GM19372 (cell line): ENCODE results near the gene PCED1A.
"Not testable (repeated sequence)": the region's sequence is repeated elsewhere in the genome, so short reads cannot be mapped to it uniquely, and the experiment has no call there.

Source experiments
- ATAC-seq: cut with Tn5 transposase; IDR thresholded peaks from one replicate; pipeline ENCODE4 v1.9.1; 2021; ENCODE audit warnings: mild to moderate bottlenecking, low read depth, moderate library complexity; ENCODE audit not compliant: unreplicated experiment

Gene PCED1A

DNA sequence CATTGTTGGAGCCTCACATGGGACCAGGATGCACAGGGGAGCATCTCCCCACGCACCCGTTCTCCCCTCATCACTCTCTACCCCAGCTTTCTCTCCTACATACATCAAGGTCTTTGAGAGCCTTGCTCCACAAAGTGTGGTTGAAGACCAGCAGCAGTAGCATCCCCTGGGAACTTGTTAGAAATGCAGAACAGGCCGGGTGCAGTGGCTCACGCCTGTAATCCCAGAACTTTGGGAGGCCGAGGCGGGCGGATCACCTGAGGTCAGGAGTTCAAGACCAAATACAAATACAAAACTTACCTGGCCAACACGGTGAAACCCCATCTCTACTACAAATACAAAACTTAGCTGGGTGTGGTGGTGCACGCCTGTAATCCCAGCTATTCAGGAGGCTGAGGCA is 32.5 kb downstream of the PCED1A start:
- not testable (repeated sequence) for ATAC-seq

GRCh38 chr20:2807019-2807418 is 33.4 kb downstream of the PCED1A start:
- ATAC-seq: no peak

- no peak for ATAC-seq
Measured at GRCh38 chr20:2806351-2806701, 34.1 kb downstream of the PCED1A start.

- ATAC-seq: no peak
Measured at GRCh38 chr20:2805689-2806350, 34.6 kb downstream of the PCED1A start.

DNA sequence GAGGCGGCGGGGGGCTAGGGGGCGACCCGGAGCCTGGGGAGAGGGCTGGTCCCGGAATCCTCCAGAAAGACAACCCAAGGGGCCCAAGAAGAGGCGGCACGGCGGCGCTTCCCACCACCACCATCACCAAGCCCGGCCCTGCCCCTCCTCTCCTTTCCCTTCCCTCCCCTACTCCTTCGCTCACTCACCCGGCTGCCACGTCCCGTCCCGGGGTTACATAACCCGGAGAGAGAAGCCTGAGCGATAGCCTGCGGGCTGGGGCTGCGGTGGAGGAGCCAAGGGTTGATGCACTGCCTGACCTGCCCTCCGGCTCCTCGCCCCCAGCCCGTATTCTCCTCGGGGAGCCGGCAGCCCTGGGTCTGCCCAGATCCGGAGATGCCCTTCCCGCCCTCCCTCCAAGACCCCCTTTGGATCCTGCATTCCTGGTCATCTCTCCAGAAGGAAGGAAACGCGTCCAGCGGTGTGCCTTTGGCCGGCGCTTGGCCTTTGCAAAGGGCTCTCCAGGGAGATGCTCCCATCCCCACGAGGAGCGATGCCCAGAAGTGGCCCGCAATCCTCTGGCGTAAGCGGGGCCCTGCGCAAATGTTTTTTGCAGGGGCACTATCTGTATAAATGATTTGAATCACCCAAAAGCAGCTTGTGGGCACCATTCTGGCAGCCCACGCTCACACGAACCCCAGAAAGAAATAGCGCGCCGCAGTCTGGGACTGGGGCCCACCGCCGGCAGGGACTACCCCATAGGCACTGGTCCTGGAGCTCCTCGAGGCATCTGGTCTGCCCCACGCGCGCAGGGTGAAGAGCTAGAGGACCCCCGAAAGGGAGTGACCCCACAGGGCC is 35.4 kb downstream of the PCED1A start:
- no peak for ATAC-seq

GRCh38 chr20:2804041-2804828 is 36.2 kb downstream of the PCED1A start:
- no peak for ATAC-seq

DNA sequence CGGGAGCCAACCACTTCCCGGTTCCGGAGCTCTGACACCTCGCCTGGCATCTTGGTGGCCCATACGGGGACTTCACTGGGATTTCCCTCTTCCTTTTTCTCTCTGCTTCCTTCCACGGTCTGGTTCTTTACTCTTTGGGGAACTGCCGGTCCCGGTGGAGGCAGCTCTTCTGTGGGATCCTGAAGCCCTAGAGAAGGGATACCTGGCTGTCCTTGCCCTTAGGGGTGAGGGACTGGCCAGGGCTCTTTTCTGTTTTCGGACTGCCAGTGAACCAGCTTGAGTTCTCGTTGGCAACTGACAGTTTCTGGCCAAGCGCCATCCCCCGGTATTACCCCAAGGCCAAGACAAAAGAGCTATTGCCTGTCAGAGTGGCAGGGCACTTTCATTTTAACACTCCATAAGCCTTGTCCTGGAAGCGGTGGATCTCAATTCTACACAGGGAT is 39.1 kb downstream of the PCED1A start:
- no peak for ATAC-seq

GRCh38 chr20:2800521-2801285 is 39.8 kb downstream of the PCED1A start, which contains the start of gene CPXM1:
TSS of gene CPXM1 (minus strand) at chr20:2800627. CDS start at chr20:2800572, 55 bp downstream.
- ATAC-seq: peak; percentile 60

GRCh38 chr20:2799688-2800520 is 40.6 kb downstream of the PCED1A start:
- ATAC-seq: peak; percentile 13

DNA sequence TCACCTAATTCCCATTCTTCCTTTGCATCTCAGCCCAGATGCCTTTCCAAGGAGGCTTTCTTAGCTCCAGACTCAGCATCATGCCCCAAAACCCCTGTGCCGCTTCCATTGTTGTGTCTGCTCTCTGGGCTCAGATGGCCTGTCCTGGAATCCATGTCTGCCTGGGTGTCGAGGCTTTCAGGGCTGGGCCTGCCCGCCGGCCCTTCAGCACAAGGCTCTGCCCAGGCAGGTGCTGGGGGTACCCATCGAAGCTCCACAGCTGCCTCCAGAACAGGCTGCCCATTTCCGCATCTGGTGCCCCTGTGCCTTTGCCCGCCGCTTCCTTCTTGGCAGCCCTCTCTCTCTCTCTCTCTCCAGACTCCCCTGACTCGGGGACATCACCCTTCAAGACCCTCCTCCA is 41.2 kb downstream of the PCED1A start:
- ATAC-seq: no peak

- no peak for ATAC-seq
Measured at GRCh38 chr20:2798814-2799213, 41.6 kb downstream of the PCED1A start.

- ATAC-seq: no peak
Measured at GRCh38 chr20:2798095-2798805, 42.2 kb downstream of the PCED1A start.

DNA sequence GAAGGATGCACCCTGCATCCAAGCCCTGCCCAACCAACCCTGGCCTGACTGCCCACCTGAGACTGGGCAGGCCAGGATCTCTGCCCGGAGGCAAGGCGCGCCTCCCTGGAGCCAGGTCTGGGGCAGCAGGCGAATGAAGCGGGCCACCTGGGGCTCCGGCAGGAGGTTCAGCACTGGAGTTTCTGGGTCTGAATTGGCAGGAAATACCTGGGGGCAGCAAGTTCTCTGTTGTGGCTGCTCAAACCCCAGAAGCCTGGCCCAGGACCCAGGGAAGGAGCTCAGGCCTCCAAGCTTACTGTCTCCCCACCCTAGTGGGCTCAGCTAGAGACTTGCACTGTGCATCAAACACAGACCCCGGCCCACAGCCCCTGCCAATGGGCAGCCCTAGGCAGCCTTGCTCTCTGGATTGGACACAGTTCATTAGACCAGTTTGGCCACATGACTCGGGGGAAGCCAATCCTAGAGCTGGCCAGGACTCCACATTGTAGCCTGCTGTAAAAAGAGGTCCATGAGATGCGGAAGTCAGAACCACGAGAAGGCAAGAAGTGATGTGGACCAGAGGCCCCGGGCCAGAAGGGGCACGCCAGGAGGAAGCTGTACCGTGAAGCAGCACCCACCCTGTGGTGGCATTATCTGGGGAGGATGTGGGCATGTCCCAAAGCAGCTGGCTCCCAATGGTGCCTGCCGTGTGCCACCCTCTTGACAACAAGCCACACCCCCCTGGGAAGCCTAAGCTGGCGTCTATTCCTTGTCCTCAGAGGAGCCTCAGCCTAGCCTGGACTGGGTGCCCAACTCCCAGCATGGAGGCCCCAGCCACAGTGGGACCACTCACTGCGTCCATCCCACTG is 43.1 kb downstream of the PCED1A start:
- no peak for ATAC-seq

- no peak for ATAC-seq
Measured at GRCh38 chr20:2796011-2796660, 44.3 kb downstream of the PCED1A start.

- ATAC-seq: no peak
Measured at GRCh38 chr20:2795451-2795850, 45.0 kb downstream of the PCED1A start.

GRCh38 chr20:2794866-2795447 is 45.5 kb downstream of the PCED1A start:
- no peak for ATAC-seq

DNA sequence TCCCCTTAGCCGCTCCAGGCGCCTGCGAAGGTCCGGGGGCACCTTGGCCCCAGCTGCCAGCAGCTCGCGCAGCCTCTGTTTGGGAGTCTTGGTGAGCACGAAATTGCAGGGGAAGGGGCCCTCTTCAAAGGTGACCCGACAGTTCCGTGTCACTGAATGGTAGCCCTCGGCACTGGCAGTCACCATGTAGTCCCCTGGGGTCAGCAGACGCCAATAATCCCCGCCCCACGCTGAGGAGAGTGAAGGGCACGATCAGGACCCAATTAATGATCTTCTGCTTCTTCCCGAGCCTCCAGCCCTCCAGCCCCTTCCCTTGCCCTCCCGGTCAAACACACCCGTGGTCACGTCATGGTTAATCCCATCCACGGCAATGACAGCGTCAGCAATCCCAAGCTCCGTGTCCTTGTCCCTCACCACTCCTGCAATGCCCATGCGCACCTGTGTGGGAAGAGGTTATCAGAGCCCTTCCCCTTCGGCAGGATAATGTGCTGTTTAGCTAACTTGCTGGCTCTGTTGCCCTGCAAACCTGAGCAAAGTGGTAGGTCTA is 46.2 kb downstream of the PCED1A start:
- ATAC-seq: no peak
